ENCODE measurements around the gene IFNGR1.

GRCh38 chr6:137229075-137229759, 10.0 kb upstream of the IFNGR1 start:
- no peak for TF ChIP-seq GATA2 (IDR thresholded peaks at IDR 0.05; ENCODE audit: low read depth, low read length)
- no peak for TF ChIP-seq GATA3 (IDR thresholded peaks at IDR 0.05; ENCODE audit: low read depth, low read length)

Measured in SH-SY5Y (cell line).